GM12872 (cell line): ENCODE results near the gene CMIP.

Source experiments
- TF ChIP-seq, protein P1 (sequence below): IDR thresholded peaks from 3 replicates; pipeline ENCODE4 v1.5.1; 2011; ENCODE audit warnings: low read depth, mild to moderate bottlenecking, low read length, moderate library complexity; ENCODE audit not compliant: insufficient read depth

Gene CMIP

DNA sequence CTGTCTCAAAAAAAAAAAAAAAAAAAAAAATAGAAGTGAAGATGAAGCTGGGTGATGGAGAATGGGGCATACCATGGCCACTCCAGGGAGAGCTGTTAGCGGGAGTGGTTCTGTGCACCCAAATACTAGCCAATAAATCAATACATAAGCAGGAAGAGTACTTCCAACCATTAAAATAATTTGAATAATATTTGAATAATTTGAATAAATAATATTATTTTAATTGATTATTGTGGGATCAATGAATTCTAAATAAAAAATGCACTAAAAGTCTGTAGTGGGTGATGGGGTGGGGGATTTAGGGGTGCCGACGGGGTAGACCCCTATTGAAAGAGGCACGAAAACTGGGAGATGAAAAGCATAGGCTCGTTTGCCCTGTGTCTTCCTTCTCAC is 41.4 kb upstream of the CMIP start:
- TF ChIP-seq, protein P1, sequence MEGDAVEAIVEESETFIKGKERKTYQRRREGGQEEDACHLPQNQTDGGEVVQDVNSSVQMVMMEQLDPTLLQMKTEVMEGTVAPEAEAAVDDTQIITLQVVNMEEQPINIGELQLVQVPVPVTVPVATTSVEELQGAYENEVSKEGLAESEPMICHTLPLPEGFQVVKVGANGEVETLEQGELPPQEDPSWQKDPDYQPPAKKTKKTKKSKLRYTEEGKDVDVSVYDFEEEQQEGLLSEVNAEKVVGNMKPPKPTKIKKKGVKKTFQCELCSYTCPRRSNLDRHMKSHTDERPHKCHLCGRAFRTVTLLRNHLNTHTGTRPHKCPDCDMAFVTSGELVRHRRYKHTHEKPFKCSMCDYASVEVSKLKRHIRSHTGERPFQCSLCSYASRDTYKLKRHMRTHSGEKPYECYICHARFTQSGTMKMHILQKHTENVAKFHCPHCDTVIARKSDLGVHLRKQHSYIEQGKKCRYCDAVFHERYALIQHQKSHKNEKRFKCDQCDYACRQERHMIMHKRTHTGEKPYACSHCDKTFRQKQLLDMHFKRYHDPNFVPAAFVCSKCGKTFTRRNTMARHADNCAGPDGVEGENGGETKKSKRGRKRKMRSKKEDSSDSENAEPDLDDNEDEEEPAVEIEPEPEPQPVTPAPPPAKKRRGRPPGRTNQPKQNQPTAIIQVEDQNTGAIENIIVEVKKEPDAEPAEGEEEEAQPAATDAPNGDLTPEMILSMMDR = no peak

DNA sequence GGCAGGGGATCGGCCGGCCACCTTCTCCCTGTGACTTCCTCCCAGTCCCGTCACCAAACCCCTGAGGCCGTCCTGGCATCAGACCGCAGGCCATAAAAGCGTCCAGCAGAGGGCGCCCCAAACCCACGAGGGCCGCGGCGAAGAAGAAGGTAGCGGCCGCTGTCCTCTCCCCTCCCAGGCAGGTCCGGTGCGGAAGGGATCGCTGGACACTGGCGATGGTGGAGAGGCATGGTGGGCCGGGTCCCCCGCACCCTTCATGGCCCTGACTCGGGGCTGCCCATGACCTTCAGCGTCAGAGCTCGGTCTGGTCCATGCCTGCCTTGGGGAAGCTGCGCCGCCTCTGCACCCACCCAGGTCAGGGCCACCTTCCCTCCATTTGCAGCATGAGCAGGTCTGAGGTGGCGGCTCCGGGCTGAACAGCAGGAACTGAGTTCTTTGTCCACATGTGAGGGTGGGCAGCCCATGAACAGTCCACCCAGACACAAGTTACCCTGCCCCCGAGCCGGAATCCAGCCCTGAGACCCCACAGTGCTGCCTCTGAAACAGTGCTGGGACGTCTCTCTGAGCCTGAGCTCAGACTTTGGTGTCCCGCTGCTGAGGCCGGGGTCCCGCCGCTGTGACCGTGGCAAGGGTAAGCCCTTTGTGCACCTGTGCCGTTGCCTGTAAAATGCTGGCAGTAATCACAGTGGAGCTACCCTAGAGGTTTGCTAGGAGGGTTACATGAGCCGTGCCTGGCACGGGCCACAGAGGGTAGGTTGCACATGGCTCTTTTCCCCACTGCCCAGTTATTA is 40.8 kb upstream of the CMIP start:
- TF ChIP-seq, protein P1 = peak; percentile 89

DNA sequence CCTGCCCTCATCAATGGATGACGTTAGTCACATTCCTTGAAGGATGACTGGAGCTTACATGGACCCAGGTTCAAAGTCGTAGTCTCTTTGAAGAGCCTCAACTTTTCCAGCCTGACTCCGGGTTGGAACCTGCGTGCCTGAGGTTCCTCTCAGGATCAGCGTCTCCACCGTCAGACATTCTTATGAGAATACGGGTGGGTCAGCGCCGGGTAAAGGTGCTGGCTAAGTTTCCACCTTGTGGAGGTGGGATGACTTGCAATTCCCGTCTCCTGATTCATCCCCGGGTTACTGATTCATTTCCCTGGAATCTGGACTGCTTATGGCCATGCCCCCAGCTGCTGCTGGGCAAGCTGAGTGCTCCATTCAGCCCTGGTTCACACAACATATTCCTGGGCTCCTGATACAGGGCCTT is 38.9 kb upstream of the CMIP start:
- TF ChIP-seq, protein P1 = no peak

DNA sequence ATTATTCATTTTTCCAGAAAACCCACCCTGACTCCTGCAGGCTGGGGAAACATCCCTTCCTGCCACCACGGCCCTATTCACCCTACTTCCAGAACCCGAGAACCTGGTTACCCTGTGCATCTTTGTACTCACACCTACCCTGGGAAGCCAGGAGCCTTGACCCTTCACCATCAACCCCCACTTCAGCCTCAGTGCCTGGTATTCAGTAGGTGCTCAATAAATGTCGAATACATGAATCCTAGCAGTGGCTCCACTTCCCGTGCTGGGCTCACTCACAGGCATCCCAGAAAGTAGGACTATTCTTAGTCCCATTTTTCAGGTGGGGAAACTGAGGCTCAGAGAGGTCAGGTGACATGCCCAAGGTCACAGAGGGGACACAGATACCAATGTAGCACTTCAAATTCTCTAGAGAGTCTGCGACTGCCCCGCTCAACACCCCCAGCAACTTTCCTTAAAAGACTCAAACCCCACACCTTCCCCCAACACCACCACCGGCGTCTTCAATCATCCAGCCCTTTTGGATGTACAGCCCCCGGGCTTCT is 36.1 kb upstream of the CMIP start:
- TF ChIP-seq, protein P1 = no peak

DNA sequence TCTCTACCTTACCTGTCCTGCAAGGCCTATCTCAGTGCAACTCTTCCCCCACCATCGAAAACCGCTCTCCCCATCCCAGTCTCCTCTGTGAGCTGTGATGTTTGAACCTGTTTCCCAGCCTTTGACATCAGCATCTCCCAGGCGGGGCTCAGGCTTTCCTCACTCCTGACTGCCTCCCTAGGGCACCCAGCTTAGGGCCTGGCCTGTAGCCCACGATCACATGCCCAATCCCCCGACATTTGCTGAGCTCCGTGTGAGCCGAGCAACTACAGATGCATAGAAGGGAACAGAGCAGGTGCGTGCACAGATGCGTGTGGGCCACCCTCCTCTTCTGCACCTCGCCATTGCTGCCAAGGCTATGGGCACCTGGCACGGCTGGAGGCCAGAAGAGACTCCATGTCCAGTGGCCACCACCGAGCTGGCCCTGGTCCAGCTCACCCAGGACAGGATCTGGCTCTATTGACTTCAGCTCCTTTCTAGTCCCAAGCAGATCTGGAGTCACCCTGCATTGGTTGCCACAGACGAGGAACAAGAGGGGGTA is 35.5 kb upstream of the CMIP start:
- TF ChIP-seq, protein P1 = no peak

DNA sequence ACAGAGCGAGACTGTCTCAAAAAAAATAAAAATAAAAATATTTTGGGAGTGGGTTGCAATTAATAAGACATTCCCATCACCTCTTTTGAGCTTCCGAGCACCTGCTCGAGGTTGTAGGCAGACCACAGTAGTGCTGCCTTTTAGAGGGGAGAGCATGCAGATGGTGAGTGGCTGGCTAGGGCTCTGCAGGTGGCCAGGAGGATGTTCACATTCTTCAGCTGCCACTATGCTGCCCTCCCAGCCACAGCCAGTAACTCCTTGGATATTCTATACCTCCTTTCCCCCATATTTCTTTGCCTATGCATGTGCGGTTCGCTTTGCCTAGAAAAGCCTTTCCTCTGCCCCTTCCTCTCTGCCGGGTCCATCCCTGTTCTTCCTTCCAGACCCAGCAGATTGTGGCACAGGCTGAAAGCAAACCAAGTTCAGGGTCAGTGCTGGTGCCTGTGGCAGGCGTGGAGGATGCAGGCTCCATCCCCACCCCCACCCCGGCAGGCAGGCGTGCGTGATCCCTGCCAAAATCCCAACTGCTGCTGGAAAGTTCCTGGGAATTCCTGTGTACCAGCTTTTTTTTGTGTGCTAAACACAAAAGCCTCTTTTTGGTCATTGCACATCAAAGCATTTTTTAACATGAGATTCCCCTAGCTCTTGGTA is 33.8 kb upstream of the CMIP start:
- TF ChIP-seq, protein P1 = no peak

DNA sequence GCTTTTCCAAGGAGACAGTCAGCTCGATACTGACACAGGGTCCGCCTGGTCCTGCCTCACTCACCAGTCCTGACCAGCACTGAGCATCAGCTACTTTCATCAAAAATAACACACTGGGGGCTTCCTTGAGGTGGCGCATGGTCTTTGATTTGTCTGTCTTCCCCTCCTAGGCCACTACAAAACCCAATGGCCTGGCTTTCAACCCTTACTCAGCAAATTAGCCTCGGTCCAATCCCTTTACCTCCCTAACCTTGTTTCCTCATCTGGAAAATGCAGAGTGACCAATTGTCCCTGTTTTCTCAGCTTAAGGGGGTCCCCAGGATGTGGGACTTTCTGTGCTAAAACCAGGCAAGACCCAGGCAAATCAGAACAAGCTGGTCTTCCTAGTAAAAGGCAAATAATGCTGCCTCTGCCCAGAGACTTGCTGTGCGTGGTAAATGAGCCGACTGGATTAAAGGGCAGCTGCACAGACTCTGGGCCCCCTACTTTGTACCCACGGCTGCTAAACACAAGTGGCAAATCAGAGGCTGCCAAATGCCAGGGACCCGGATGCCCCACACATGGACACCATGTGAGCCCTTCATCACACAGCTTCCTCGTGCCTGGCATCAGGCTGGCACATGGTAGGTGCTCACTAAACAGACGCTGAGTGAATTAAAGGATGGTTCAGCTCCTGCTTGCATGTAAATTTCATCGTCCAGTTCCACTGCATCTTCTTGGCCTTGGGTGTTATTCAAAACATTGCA is 31.2 kb upstream of the CMIP start:
- TF ChIP-seq, protein P1 = no peak
